RKO (cell line): ENCODE measurements around the gene LIPJ.
A peak's percentile ranks its signal among the peaks of the same experiment; 100 is the strongest.

Experiments
- DNase-seq: peaks from one replicate; pipeline ENCODE4 v3.0.0-alpha.2; 2016; ENCODE audit warnings: low spot score

Gene LIPJ

DNA sequence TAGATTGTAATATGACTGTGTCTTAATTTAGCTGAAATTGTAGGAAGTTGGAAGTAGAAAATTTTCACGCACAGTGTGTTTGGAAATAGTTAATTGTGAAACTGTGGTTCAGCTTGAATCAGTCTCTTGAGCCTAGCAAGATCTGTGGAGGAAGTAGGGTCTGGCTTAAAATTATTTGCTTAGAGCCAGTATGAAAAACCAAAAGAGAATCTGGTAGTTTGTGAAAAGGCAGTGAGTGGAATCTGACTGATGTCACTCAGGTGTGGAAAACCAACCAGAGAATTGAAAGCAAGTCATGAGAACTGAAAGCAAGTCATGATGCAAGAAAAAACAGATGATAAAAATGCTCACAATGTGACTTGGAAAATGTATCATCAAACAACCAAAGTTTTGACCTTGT is 11.5 kb downstream of the LIPJ start:
- DNase-seq = no peak

DNA sequence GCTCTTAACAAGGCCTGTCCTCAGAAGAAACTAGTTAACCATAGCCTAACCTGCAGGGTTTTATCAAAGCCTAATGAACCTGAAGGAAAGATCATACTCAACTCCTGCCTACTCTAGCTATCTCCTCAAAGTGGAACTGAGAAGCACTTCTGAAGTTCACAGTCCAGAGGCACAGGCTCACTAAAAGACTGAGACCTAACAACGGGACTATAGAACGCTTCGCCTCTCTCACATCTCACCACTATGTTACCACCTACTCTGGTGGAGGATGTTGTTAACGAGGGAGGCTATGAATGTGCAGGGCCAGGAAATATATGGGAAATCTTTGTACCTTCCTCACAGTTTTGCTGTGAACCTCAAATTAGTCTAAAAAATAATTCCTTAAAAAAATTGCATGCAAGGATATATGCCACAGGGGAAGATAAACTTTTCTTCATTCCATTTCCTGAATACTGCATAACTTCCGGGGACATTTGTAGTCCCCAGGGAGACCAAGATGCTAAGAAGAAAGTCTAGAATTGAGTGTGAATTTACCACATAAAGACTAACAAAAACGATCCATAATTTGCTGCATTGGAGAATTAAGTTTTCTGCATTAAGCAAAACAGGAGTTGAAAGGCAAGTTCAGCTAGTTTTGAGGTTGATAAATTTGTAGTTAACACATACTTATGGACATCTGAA is 21.6 kb downstream of the LIPJ start:
- DNase-seq = no peak

DNA sequence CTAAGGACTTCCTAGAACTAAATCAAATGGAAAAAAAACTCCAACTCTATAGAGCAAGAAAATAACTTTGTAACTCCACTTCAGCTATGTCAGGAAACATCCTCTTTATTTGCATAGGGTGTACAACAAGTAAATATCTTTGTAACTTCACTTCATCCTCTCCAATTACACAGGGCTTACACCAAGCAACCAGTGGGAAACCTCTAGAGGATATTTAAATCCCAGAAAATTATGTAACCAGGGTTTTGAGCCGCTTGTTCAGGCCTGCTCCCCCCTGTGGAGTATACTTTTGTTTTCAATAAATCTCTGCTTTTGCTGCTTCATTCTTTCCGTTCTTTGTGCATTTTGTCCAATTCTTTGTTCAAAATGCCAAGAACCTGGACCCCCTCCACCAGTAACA is 22.2 kb downstream of the LIPJ start:
- no peak for DNase-seq

DNA sequence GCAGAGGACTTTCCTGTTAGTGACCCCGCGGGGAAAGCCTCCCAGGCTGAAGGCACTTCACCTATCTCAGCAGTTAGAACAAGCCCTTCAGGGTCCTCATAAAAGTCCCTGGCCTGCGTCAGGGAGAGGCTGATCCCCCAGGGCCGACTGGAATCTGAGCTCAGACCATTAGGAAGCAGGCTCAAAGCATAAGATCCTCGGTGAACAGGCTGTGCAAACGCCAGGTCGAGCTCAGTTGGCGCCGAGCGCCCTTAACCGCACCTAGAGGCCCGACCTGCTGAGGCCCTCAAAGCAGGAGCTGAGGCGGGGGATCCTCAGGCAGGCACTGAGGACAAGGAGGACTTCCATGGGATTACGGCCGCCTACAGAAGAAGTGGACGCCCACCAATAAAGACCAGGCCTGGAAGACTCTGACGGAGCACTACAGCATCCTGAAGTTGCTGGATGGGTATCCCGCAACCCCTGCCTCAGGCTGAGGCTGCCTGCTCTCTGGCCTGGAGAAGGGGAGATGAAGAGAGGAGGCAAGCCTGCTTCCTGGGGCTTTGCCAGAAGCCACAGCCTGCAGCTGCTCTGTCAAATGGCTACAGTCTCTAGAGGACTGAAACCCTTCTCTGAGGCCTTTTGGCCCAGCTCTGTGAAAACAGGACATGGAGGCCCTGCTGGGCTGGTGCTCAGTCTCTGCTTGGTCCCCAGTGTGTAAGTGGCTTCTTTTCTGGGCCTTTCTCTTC is 29.9 kb downstream of the LIPJ start:
- DNase-seq = no peak

DNA sequence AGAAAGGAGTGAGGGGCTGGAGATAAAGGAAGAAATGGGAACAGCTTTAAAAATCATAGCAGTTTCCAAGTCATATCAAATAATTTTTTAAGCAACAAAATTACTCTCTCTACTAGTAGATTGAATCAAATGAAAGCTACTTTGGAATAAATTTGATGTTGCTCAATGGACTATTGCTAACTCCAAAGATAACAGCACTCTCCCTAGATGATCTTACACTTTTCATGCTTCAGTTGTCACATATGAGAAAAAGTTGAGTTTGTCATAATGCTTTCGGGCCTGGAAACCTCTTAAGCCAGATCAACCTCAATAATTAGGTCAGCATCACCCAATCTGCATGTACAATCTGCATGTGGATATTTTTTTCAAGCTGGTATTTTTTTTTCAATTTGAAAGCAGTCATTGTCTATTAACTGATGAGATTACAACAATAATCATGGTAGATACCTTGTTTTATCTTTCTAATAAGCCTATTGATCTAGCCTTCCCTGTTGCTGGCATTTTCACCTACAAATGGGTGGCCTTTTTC is 31.3 kb downstream of the LIPJ start:
- no peak for DNase-seq

DNA sequence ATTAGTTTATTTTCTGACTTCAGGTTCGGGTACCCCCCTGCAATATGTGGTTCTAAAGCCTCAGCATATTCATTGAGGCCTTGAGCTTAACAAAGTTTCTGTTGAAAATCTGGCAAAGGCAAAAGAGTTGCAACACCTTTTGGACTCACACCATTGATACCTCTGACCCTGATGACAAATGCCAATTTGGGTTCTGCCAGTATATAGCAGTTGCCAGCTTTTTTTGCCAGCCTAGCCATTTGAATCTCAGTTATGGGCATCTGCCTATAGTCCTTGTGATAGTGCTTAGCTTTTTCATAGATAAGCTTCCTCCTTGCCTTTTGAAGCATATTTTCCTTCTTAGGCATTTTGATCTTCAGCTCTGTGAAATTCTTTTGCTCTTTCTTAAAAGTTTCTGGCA is 31.9 kb downstream of the LIPJ start:
- DNase-seq = no peak

DNA sequence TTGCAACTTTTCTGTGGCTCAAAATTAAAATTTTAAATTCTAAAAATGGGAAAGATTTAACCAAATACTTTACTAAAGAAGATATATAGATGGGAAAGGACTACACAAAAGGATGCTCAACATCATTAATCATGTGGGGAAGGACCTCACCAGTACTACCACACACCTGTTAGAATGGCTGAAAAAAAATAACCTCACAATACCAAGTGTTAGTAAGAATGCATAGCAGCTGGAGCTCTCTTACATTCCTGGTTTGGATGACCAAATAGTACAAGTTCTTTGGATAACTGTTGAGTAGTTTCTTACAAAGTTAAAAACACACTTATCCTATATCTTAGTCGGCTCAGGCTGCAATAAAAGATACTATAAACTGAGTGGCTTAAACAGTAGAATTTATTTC is 33.9 kb downstream of the LIPJ start:
- no peak for DNase-seq

DNA sequence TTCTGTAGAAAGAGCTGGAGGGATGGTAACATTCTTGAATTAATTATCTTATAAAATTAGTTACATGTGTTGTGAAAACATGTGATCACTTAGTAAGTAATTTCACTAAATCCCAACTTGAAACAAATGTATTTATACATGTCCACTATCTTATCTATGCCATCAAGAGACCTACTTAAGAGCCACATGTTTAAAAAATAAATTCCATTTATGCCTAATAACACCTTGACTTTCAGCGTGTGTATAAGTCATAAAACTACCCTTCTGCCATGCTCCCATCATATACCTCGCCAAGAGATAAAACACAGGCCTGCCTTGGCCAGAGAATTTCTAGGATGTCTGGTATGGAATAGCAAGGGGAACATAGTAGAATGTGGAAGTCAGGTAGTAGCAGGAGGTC is 37.3 kb downstream of the LIPJ start:
- DNase-seq = no peak

DNA sequence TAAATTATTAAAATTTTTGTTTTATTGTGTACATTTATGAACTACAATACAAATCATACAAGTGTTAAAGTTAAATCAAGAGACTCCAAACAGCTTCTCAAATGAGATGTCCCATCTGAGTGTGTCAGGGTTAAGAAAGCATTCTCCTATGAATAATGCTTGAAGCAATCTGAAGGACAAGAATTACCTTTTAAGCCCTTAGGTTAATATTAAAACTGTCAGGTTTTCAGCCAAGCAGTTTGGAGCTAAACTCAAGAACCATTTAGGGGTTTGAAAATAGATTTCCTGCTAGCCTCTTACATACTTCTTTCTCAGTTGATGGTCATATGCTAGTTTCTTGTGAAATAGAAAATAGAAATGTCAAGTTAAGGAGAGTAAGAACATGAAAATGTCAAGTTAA is 38.3 kb downstream of the LIPJ start:
- no peak for DNase-seq

DNA sequence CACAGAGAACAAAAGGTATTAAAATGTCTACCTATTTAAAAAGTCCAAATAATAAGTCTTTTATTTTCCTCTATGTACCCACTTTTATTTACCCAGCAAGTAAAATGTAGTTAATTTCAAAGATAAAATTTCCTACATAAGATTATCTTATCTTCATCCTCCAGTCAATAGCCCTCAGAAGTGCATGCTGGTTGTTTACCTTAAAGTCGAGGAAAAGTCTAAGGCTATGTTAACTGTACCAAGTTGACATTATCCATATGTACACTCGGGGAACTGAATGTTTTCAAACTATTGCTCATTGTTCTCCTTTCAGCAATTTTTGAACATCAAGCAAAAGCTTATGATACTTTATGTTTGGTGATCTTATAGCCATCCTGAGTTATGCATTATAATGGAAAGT is 53.6 kb downstream of the LIPJ start:
- no peak for DNase-seq

DNA sequence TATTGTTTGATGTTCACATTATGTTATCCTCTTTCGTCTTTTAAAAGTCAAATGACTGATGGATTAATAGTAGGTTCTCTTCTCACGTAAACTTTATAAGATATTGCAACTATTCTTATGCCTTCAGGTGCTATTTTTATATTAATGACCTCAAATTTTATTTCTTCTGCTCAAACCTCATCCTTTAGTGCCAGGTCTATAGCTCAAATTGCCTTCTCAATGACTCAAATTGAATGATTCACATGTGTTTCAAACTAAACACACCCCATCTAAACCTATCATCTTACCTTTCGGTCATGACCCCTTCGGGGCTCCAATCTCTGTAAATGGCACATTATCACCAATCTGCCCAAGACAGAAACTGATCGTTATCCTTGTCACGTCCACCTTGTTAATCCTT is 55.6 kb downstream of the LIPJ start:
- DNase-seq = no peak

DNA sequence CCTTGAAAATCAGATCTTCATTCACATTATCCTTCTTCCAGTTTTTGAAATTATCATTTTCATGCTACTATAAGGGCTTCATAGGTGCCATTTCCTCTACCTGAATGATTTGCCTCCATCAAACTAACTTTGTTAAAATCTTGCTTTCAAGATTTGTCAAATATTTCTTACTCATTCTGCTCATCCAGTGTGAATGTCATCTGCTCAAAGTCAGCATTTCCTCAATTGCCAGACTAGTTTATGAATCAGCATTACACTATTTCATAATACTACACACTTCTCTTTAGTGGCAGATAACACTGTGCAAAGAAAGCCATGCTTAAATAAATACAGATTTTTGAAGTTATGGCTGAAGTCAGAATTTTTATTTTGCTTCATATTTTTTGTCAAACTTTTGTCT is 56.4 kb downstream of the LIPJ start:
- DNase-seq = no peak

DNA sequence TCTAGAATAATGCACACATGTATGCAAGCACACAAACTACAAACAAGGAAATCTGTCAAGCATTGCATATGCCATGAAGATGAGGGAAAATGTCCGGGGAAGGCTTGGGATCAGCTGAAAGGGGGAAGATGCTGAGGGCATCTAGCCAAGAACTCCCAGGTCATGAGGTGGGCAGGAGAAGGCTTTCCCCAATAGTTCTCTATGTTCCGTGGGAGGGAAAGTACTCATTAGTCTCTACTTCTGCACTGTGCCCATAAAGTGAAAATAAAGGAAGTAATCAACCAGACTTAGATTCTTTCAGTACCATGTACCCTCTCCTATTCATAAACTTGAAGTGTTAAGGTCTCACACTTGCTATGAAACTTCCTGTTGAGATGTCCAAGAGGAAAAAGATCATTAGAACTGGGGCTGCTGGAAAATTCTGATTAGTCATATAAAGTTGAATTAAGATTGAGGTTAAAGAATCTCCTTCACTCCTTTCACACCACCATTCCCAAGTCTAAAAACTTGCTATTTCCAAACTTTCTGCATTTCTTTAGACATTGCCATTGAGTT is 60.6 kb downstream of the LIPJ start:
- DNase-seq = no peak

DNA sequence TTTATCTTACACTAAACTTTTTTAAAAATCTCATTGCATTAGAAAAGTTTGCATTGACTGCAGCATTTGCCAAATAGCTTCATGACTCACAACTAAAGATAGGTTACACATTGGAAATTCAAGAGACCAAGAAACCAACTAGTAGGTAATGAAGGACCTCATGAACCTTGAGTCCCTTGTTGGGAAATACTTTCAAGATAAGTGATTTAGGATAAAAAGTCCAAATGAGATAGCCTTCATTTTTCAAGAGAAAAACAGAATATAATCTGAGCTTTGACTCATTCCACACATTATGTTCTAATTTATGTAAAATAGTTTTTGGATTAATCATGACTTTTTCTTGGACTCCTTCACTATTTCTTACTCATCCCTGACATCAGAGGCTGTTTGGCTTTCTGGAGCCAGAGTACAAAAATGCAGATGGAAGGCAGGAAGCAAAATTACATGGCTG is 64.6 kb downstream of the LIPJ start:
- peak; percentile 76 for DNase-seq

DNA sequence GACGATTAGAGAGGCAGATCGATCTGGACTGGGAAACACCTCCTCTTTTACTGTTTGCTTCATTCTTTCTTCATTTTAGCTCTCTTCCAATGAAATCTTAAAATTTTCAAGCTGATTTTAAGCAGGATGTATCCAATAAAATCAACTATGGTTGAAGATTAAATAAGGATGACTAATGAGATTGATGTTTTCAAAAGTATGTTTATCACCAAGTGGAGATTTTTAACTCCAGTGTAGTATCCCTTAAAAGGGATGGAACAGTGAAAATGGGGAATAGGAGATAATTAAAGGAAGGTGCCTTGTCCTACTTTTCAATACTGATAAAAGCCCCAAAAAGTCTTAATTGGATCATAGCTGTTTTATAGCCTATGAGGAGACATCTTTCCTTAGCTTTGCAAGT is 66.1 kb downstream of the LIPJ start:
- DNase-seq = no peak
